HT1080 (cell line): ENCODE measurements around the gene PTH. TPM values are rescaled to one million over a fixed set of nuclear protein-coding genes. Genes with fewer than 3 reads are reported as not detected.
A peak's percentile ranks its signal among the peaks of the same experiment; 100 is the strongest.

Source experiments
- DNase-seq: peaks from one replicate; pipeline ENCODE4 v3.0.0-alpha.2; 2015; ENCODE audit warnings: low read depth
- polyA plus RNA-seq, 2 experiments: library from polyadenylated mRNA; depleted of rRNA; stranded (reverse); fragments of >200 nt; gene quantifications; 2 replicates each; pipeline ENCODE4 v1.2.3, GENCODE V29; 2015
- total RNA-seq: library from RNA; depleted of rRNA; stranded (reverse); fragments of >200 nt; shearing (Covaris generic); gene quantifications from 2 replicates; pipeline ENCODE4 v1.2.3, GENCODE V29; 2014; rRNA removed

Gene PTH
- not detected in 2 replicates for total RNA-seq
- polyA plus RNA-seq (2015; cell fraction: cytosol; rRNA removed) = not detected in 2 replicates
- not detected in 2 replicates for polyA plus RNA-seq (2015; cell fraction: nucleus; rRNA removed)

GRCh38 chr11:13495929-13496328, at the start of gene PTH:
PTH (minus strand) TSS chr11:13495997; CDS start chr11:13492855, 3,142 bp downstream.
- no peak for DNase-seq

- DNase-seq = no peak
Measured at GRCh38 chr11:13538044-13538443, 42.2 kb upstream of the PTH start.

GRCh38 chr11:13535819-13536218, 40.0 kb upstream of the PTH start:
- DNase-seq = peak; percentile 6

GRCh38 chr11:13534358-13534757, 38.6 kb upstream of the PTH start:
- DNase-seq = no peak

GRCh38 chr11:13525257-13525656, 29.5 kb upstream of the PTH start:
- DNase-seq = no peak

GRCh38 chr11:13503393-13503792, 7.6 kb upstream of the PTH start:
- no peak for DNase-seq

- no peak for DNase-seq
Measured at GRCh38 chr11:13502492-13502891, 6.7 kb upstream of the PTH start.

GRCh38 chr11:13494051-13494450, 1.7 kb downstream of the PTH start:
- no peak for DNase-seq

GRCh38 chr11:13487661-13488030, 8.2 kb downstream of the PTH start:
- peak; percentile 62 for DNase-seq

- DNase-seq = peak; percentile 71
Measured at GRCh38 chr11:13486926-13487660, 8.7 kb downstream of the PTH start.

GRCh38 chr11:13480198-13480597, 15.6 kb downstream of the PTH start:
- DNase-seq = no peak

- DNase-seq = no peak
Measured at GRCh38 chr11:13479688-13480087, 16.1 kb downstream of the PTH start.

GRCh38 chr11:13475091-13475490, 20.7 kb downstream of the PTH start:
- DNase-seq = no peak

GRCh38 chr11:13473013-13473722, 22.6 kb downstream of the PTH start:
- no peak for DNase-seq

GRCh38 chr11:13468750-13469149, 27.0 kb downstream of the PTH start:
- no peak for DNase-seq

GRCh38 chr11:13465909-13466371, 29.9 kb downstream of the PTH start:
- DNase-seq = peak; percentile 61

GRCh38 chr11:13463779-13464290, 32.0 kb downstream of the PTH start:
- no peak for DNase-seq

- peak; percentile 93 for DNase-seq
Measured at GRCh38 chr11:13462901-13463778, 32.7 kb downstream of the PTH start, which contains the start of gene BTBD10. BTBD10 (minus strand) TSS chr11:13463222; CDS start chr11:13445124, 18,098 bp downstream.

GRCh38 chr11:13462311-13462900, 33.4 kb downstream of the PTH start:
- peak; percentile 81 for DNase-seq

- DNase-seq = no peak
Measured at GRCh38 chr11:13461291-13461690, 34.5 kb downstream of the PTH start.
